ENCODE data around the gene PER1. TPM values are rescaled to one million over a fixed set of nuclear protein-coding genes. Genes with fewer than 3 reads are reported as not detected.

The PER1 gene
- total RNA-seq, 1 donor from 2014 or later, result 64.6 TPM

- peak; percentile 92 for DNase-seq
- no peak overlapping the region for H3K27ac Mint-ChIP-seq (ENCODE audit: unreplicated experiment)
- no peak overlapping the region for H3K4me3 Mint-ChIP-seq (ENCODE audit: unreplicated experiment)
- peaks cover 11% of the 10 kb centered on the region for H3K27me3 Mint-ChIP-seq (ENCODE audit: unreplicated experiment)
- peaks cover 13% of the 10 kb centered on the region for H3K9me3 Mint-ChIP-seq (ENCODE audit: unreplicated experiment)
- no peak for TF ChIP-seq CTCF (IDR thresholded peaks at IDR 0.05; ENCODE audit: partially characterized antibody, unreplicated experiment)
- H3K4me1 Mint-ChIP-seq (ENCODE audit: low read depth, unreplicated experiment), result peaks cover 9% of the 10 kb centered on the region
- H3K36me3 Mint-ChIP-seq (ENCODE audit: unreplicated experiment), result no peaks in the 10 kb centered on the region
These were observed 34.7 kb upstream of the PER1 start for GRCh38 chr17:8186787-8187516.

GRCh38 chr17:8186446-8186786, 34.2 kb upstream of the PER1 start:
- peaks cover 9% of the 10 kb centered on the region for H3K27me3 Mint-ChIP-seq (ENCODE audit: unreplicated experiment)
- H3K36me3 Mint-ChIP-seq (ENCODE audit: unreplicated experiment), result no peaks in the 10 kb centered on the region
- no peak for TF ChIP-seq CTCF (IDR thresholded peaks at IDR 0.05; ENCODE audit: partially characterized antibody, unreplicated experiment)
- no peak overlapping the region for H3K4me3 Mint-ChIP-seq (ENCODE audit: unreplicated experiment)
- no peak for DNase-seq
- no peak overlapping the region for H3K27ac Mint-ChIP-seq (ENCODE audit: unreplicated experiment)
- peaks cover 13% of the 10 kb centered on the region for H3K9me3 Mint-ChIP-seq (ENCODE audit: unreplicated experiment)
- H3K4me1 Mint-ChIP-seq (ENCODE audit: low read depth, unreplicated experiment), result peaks cover 9% of the 10 kb centered on the region

GRCh38 chr17:8185582-8186445, 33.6 kb upstream of the PER1 start:
- Mint-ChIP-seq H3K27me3 (ENCODE audit: unreplicated experiment) (peaks cover 8% of the 10 kb centered on the region), H3K36me3 (ENCODE audit: unreplicated experiment) (no peaks in the 10 kb centered on the region), H3K4me1 (ENCODE audit: low read depth, unreplicated experiment) (peaks cover 7% of the 10 kb centered on the region), H3K4me3 (ENCODE audit: unreplicated experiment) (no peak overlapping the region), H3K9me3 (ENCODE audit: unreplicated experiment) (peaks cover 16% of the 10 kb centered on the region), H3K27ac (ENCODE audit: unreplicated experiment) (no peak overlapping the region)
- peak; percentile 92 for DNase-seq
- no peak for TF ChIP-seq CTCF (IDR thresholded peaks at IDR 0.05; ENCODE audit: partially characterized antibody, unreplicated experiment)

GRCh38 chr17:8176998-8177731, 25.0 kb upstream of the PER1 start:
- Mint-ChIP-seq H3K36me3 (ENCODE audit: unreplicated experiment) (no peaks in the 10 kb centered on the region), H3K27me3 (ENCODE audit: unreplicated experiment) (peaks cover 11% of the 10 kb centered on the region), H3K4me1 (ENCODE audit: low read depth, unreplicated experiment) (peaks cover 19% of the 10 kb centered on the region), H3K27ac (ENCODE audit: unreplicated experiment) (peak overlapping the region; percentile 91), H3K4me3 (ENCODE audit: unreplicated experiment) (peak overlapping the region; percentile 97), H3K9me3 (ENCODE audit: unreplicated experiment) (peaks cover 18% of the 10 kb centered on the region)
- TF ChIP-seq CTCF (IDR thresholded peaks at IDR 0.05; ENCODE audit: partially characterized antibody, unreplicated experiment), result no peak
- DNase-seq, result no peak
